ENCODE results near the gene PRRT3. TPM values are rescaled to one million over a fixed set of nuclear protein-coding genes. Genes with fewer than 3 reads are reported as not detected.

Gene PRRT3
- total and polyA plus RNA-seq, 9 of the 15 experiments (the other 6 are each of a cell fraction or from before 2014, with no cell fraction given): 0.06 to 1.9 (median 1.2) TPM

GRCh38 chr3:9912294-9912935 is 39.8 kb downstream of the PRRT3 start (continued):
- 0 out of 2 replicates have a peak, but pooled peaks have one; percentile 16 for TF ChIP-seq CHAMP1 (IDR thresholded peaks at IDR 0.05)
- no peak for TF ChIP-seq POU5F1 (IDR thresholded peaks at IDR 0.05; ENCODE audit: borderline replicate concordance, low read depth, low read length, partially characterized antibody)
- peak in 1 of 2 experiments; percentile 26; a peak in 1 of 4 replicates for TF ChIP-seq ZNF318 (IDR thresholded peaks at IDR 0.05; ENCODE audit: borderline replicate concordance in 1 of 2, low read depth in 1 of 2)
- TF ChIP-seq ZNF263 (CRISPR knock-in tag; IDR thresholded peaks at IDR 0.05; ENCODE audit: borderline replicate concordance): 0 out of 2 replicates have a peak, but pooled peaks have one; percentile 45
- peak in 1 of 2 experiments; percentile 19 for TF ChIP-seq AFF1 (IDR thresholded peaks at IDR 0.05; ENCODE audit: low read depth in 1 of 2, partially characterized antibody in 2 of 2)
- 0 out of 4 replicates have a peak, but pooled peaks of 1 of the 2 experiments have one; percentile 4 for TF ChIP-seq NONO (IDR thresholded peaks at IDR 0.05; ENCODE audit: low read depth in 2 of 2, low read length in 1 of 2)
- peak; percentile 88 for TF ChIP-seq FOSL1 (tag; conservative IDR thresholded peaks at IDR 0.05)
- TF ChIP-seq MAX (CRISPR knock-in tag; IDR thresholded peaks at IDR 0.05): peak; percentile 53; the same call in 1 of the 2 replicates

Data from K562 (cell line).